HepG2 (cell line): ENCODE results near the gene PPP1R27. TPM values are rescaled to one million over a fixed set of nuclear protein-coding genes. Genes with fewer than 3 reads are reported as not detected.

Experiments used
- CC2D1A ChIP-seq: sonication (generic); formaldehyde crosslinking; IDR thresholded peaks from 2 replicates; pipeline ENCODE4 v1.8.1; 2023; ENCODE audit warnings: mild to moderate bottlenecking, missing genetic modification reagents
- DNMT1 ChIP-seq: sonication (generic); formaldehyde crosslinking; IDR thresholded peaks from 2 replicates; pipeline ENCODE4 v1.5.1; 2020; ENCODE audit warnings: mild to moderate bottlenecking, missing genetic modification reagents
- E2F2 ChIP-seq: sonication (generic); formaldehyde crosslinking; IDR thresholded peaks from 2 replicates; pipeline ENCODE4 v1.4.0; 2020; ENCODE audit warnings: missing genetic modification reagents, borderline replicate concordance
- FOSL1 ChIP-seq: sonication (generic); formaldehyde crosslinking; IDR thresholded peaks from 2 replicates; pipeline ENCODE4 v1.9.0; 2021; ENCODE audit warnings: missing genetic modification reagents, borderline replicate concordance
- GABPB1 ChIP-seq: IDR thresholded peaks from 2 replicates; pipeline ENCODE4 v1.6.1; 2016; ENCODE audit warnings: mild to moderate bottlenecking, missing genetic modification reagents, moderate library complexity, missing compliant biosample characterization
- KLF6 ChIP-seq: IDR thresholded peaks from 2 replicates; pipeline ENCODE4 v1.8.0; 2016; ENCODE audit warnings: missing biosample characterization, missing genetic modification reagents
- NCOA1 ChIP-seq: sonication (generic); formaldehyde crosslinking; IDR thresholded peaks from 2 replicates; pipeline ENCODE4 v1.9.0; 2021; ENCODE audit warnings: missing genetic modification reagents
- PTBP1 ChIP-seq: fragments of 200-400 bp; formaldehyde crosslinking; IDR thresholded peaks from 2 replicates; pipeline ENCODE4 v1.6.1; 2018; ENCODE audit warnings: low read length, low read depth; ENCODE audit not compliant: poor library complexity, severe bottlenecking
- RARA ChIP-seq: IDR thresholded peaks from 2 replicates; pipeline ENCODE4 v1.6.1; 2016; ENCODE audit warnings: missing genetic modification reagents, missing compliant biosample characterization
- SUZ12 ChIP-seq: fragments of 150-350 bp; IDR thresholded peaks from 2 replicates; pipeline ENCODE4 v1.6.1; 2014; ENCODE audit warnings: low read depth, low read length
- TBP ChIP-seq: sonication (generic); formaldehyde crosslinking; IDR thresholded peaks from 2 replicates; pipeline ENCODE4 v1.5.0; 2020; ENCODE audit warnings: missing genetic modification reagents
- TIGD3 ChIP-seq: sonication (generic); formaldehyde crosslinking; IDR thresholded peaks from 2 replicates; pipeline ENCODE4 v1.5.1; 2020; ENCODE audit warnings: mild to moderate bottlenecking, missing genetic modification reagents, borderline replicate concordance
- ZBTB38 ChIP-seq: sonication (generic); formaldehyde crosslinking; IDR thresholded peaks from 2 replicates; pipeline ENCODE4 v1.5.1; 2020; ENCODE audit warnings: mild to moderate bottlenecking, missing genetic modification reagents
- ZNF136 ChIP-seq: sonication (generic); formaldehyde crosslinking; IDR thresholded peaks from 2 replicates; pipeline ENCODE4 v1.8.1; 2022; ENCODE audit warnings: low read depth, mild to moderate bottlenecking, moderate library complexity, missing genetic modification reagents
- ZNF430 ChIP-seq: sonication (generic); formaldehyde crosslinking; IDR thresholded peaks from 2 replicates; pipeline ENCODE4 v1.9.0; 2021; ENCODE audit warnings: mild to moderate bottlenecking, missing genetic modification reagents
- ZNF614 ChIP-seq: IDR thresholded peaks from 2 replicates; pipeline ENCODE4 v1.6.1; 2018; ENCODE audit warnings: missing biosample characterization, missing genetic modification reagents, inconsistent platforms, borderline replicate concordance
- ZNF619 ChIP-seq: sonication (generic); formaldehyde crosslinking; IDR thresholded peaks from 2 replicates; pipeline ENCODE4 v1.4.0; 2020; ENCODE audit warnings: mild to moderate bottlenecking, missing genetic modification reagents
- ZNF777 ChIP-seq: sonication (generic); formaldehyde crosslinking; IDR thresholded peaks from 2 replicates; pipeline ENCODE4 v1.4.0; 2020; ENCODE audit warnings: missing genetic modification reagents
- ZNF850 ChIP-seq: sonication (generic); formaldehyde crosslinking; conservative IDR thresholded peaks from 2 replicates; pipeline ENCODE4 v1.9.0; 2021; ENCODE audit warnings: mild to moderate bottlenecking, missing genetic modification reagents
- ZSCAN12 ChIP-seq: sonication (generic); formaldehyde crosslinking; IDR thresholded peaks from 2 replicates; pipeline ENCODE4 v1.9.0; 2021; ENCODE audit warnings: mild to moderate bottlenecking, missing genetic modification reagents
- ZSCAN22 ChIP-seq: sonication (generic); formaldehyde crosslinking; IDR thresholded peaks from 2 replicates; pipeline ENCODE4 v1.4.0; 2020; ENCODE audit warnings: mild to moderate bottlenecking, missing genetic modification reagents
- polyA plus RNA-seq, 8 experiments: library from polyadenylated mRNA; depleted of rRNA in 3 of 8; stranded (reverse) in 7 of 8; unstranded in 1 of 8; fragments of >200 nt; fragmentation: Illumina TruSeq in 4 of 8; extraction: Trizol in 4 of 8; gene quantifications; 2 replicates each; pipeline versions ENCODE4 v1.2.1 to v1.2.3, GENCODE V29; 2011 to 2016; ENCODE audit warnings: low read depth in 4 of 8, missing spikeins in 1 of 8, mixed read lengths in 1 of 8; ENCODE audit not compliant: insufficient read depth in 1 of 8
- total RNA-seq, 5 experiments: library from RNA; depleted of rRNA; stranded (reverse); fragments of >200 nt; fragmentation: Illumina TruSeq; extraction: Trizol; gene quantifications; 2 replicates each; pipeline ENCODE4 v1.2.3, GENCODE V29; 2016; ENCODE audit warnings: low read depth in 1 of 5
- TF ChIP-seq, protein P1 (sequence below): sonication (generic); formaldehyde crosslinking; IDR thresholded peaks from 2 replicates; pipeline ENCODE4 v1.9.0; 2021; ENCODE audit warnings: missing genetic modification reagents, borderline replicate concordance
- TF ChIP-seq, protein P2 (sequence below): sonication (generic); formaldehyde crosslinking; IDR thresholded peaks from 2 replicates; pipeline ENCODE4; 2020; ENCODE audit warnings: missing genetic modification reagents, mild to moderate bottlenecking, borderline replicate concordance

PPP1R27 gene
- total and polyA plus RNA-seq, 2 of the 13 experiments (the other 11 are each of a cell fraction or from before 2014, with no cell fraction given), result 0.17 to 1.00 TPM

GRCh38 chr17:81832608-81833159 lies 2.2 kb downstream of the PPP1R27 start (continued):
- TF ChIP-seq, protein P1, sequence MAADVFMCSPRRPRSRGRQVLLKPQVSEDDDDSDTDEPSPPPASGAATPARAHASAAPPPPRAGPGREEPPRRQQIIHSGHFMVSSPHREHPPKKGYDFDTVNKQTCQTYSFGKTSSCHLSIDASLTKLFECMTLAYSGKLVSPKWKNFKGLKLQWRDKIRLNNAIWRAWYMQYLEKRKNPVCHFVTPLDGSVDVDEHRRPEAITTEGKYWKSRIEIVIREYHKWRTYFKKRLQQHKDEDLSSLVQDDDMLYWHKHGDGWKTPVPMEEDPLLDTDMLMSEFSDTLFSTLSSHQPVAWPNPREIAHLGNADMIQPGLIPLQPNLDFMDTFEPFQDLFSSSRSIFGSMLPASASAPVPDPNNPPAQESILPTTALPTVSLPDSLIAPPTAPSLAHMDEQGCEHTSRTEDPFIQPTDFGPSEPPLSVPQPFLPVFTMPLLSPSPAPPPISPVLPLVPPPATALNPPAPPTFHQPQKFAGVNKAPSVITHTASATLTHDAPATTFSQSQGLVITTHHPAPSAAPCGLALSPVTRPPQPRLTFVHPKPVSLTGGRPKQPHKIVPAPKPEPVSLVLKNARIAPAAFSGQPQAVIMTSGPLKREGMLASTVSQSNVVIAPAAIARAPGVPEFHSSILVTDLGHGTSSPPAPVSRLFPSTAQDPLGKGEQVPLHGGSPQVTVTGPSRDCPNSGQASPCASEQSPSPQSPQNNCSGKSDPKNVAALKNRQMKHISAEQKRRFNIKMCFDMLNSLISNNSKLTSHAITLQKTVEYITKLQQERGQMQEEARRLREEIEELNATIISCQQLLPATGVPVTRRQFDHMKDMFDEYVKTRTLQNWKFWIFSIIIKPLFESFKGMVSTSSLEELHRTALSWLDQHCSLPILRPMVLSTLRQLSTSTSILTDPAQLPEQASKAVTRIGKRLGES (CRISPR knock-in tag), result 0 out of 2 replicates have a peak, but pooled peaks have one; percentile 35
- TF ChIP-seq SUZ12, result no peak
- no peak for TF ChIP-seq DNMT1 (CRISPR knock-in tag)
- no peak for TF ChIP-seq ZNF619 (CRISPR knock-in tag)
- TF ChIP-seq ZNF850 (CRISPR knock-in tag), result no peak
- 0 out of 2 replicates have a peak, but pooled peaks have one; percentile 46 for TF ChIP-seq GABPB1 (CRISPR knock-in tag)
- no peak for TF ChIP-seq TIGD3 (CRISPR knock-in tag)
- no peak for TF ChIP-seq ZNF136
- 0 out of 2 replicates have a peak, but pooled peaks have one; percentile 31 for TF ChIP-seq NCOA1 (CRISPR knock-in tag)
- TF ChIP-seq, protein P2, sequence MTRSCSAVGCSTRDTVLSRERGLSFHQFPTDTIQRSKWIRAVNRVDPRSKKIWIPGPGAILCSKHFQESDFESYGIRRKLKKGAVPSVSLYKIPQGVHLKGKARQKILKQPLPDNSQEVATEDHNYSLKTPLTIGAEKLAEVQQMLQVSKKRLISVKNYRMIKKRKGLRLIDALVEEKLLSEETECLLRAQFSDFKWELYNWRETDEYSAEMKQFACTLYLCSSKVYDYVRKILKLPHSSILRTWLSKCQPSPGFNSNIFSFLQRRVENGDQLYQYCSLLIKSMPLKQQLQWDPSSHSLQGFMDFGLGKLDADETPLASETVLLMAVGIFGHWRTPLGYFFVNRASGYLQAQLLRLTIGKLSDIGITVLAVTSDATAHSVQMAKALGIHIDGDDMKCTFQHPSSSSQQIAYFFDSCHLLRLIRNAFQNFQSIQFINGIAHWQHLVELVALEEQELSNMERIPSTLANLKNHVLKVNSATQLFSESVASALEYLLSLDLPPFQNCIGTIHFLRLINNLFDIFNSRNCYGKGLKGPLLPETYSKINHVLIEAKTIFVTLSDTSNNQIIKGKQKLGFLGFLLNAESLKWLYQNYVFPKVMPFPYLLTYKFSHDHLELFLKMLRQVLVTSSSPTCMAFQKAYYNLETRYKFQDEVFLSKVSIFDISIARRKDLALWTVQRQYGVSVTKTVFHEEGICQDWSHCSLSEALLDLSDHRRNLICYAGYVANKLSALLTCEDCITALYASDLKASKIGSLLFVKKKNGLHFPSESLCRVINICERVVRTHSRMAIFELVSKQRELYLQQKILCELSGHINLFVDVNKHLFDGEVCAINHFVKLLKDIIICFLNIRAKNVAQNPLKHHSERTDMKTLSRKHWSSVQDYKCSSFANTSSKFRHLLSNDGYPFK (CRISPR knock-in tag), result no peak
- no peak for TF ChIP-seq RARA
- TF ChIP-seq PTBP1, result no peak
- no peak for TF ChIP-seq CC2D1A (CRISPR knock-in tag)
- 0 out of 2 replicates have a peak, but pooled peaks have one; percentile 36 for TF ChIP-seq ZBTB38
- TF ChIP-seq ZNF777 (CRISPR knock-in tag), result peak; percentile 91
- 0 out of 2 replicates have a peak, but pooled peaks have one; percentile 26 for TF ChIP-seq TBP
- peak; percentile 87; the same call in 1 of the 2 replicates for TF ChIP-seq E2F2 (CRISPR knock-in tag)
- TF ChIP-seq ZNF614 (CRISPR knock-in tag), result no peak
- 0 out of 2 replicates have a peak, but pooled peaks have one; percentile 10 for TF ChIP-seq FOSL1
- peak; percentile 29; the same call in 1 of the 2 replicates for TF ChIP-seq ZNF430 (CRISPR knock-in tag)
- TF ChIP-seq ZSCAN12 (CRISPR knock-in tag), result 0 out of 2 replicates have a peak, but pooled peaks have one; percentile 28
- no peak for TF ChIP-seq ZSCAN22
- 0 out of 2 replicates have a peak, but pooled peaks have one; percentile 37 for TF ChIP-seq KLF6
